NCI-H1105 treated with DMSO at 0.1 percent for 48 hours (cell line): Measurements from ENCODE around the gene SCN2A.

Experiments
- DNase-seq: peaks from one replicate; lab custom pipeline; 2025; lab: John Stamatoyannopoulos, UW

SCN2A gene

DNA sequence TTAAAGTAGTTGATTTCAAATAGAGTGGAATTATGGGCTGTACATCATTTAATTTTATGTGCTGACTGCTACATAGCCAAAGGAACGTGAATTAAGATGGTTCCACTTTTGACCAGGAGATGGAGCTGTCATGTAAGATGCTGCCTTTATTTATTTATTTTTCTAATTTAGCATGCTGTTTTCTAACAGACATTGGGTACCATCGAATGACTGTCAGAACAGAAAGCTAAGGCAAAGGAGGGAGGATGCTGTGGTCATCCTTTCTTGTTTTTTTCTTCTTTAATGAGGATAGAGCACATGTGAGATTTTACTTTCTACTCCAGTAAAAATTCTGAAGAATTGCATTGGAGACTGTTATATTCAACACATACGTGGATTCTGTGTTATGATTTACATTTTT is at the start of gene SCN2A:
TSS of gene SCN2A (plus strand) at position 185 of the 400 bp plus-strand sequence. CDS start 56,410 bp downstream, outside the sequence.
- peak; percentile 86 for DNase-seq

DNA sequence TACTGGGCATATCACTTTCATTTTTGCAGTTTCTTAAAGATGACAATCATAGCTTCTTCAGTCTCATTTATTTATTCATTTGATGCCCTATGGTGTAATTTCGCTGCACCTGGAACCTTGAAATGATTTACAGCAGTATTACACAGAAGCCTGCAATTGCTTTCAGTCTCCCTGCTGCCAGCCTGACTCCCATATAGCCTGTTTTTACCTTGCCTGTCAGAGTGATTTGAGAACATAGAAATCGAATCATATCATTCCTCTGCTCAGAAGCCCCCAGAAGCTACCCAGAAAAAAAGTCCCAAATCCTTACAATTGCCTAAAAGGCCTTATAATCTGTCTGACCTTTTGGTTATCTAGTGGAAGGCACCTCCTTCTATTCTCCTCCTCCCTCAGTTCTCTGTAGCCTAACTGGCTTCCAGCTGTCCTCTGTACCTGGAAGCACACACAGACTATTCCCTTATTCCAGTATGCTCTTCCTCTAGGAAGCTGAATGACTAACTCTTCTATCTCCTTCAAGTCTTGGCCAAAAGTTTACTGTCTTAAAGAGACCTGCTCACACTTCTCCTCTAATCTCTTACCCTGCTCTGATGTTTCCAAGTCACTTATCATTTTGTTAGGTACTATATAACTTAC is 48.0 kb upstream of the SCN2A start:
- DNase-seq = peak; percentile 44

DNA sequence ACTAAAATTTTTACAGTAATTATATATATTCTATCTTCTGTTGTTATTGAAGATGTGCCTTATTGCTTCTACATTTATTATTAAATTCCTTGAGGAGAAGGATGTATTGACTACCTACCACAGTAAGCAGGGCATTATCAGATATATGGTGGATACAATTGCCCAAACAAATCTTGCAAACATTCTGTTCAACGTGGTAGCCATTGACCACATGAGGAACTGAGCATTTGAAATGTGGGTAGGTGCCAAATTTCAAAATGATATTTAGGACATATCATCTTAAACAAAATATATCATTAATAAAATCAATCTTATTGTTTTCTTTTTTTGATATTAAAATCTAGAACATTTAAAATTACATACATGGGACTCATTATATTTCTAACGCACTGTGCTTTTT is 46.5 kb upstream of the SCN2A start:
- no peak for DNase-seq

DNA sequence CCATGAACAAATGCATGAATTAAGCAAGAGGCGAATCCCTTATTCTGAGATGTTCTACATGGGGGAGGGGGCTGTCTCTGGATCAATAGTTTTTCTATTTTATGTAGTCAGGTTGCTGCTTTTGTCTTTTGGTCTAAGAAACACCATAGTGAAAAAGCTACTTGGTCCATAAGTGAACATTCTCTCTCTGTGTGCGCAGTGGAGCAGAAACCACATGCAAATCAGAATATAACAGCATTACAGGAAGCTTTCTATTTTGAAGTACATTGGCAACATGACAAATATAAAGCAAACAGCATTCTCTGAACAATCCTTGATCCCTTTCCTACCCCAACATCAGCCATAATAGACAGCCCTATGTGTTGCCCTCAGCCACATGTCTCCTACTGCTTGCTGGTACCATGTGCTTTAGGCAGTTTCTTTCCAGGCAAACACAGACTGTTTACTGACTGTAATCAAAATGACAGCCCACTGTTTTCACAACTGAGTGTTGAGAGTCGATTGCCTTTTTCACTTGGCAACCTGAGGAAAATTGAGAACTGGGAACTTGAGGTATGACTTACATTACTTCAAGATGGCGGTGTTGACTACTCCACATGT is 45.9 kb upstream of the SCN2A start:
- DNase-seq = peak; percentile 66

DNA sequence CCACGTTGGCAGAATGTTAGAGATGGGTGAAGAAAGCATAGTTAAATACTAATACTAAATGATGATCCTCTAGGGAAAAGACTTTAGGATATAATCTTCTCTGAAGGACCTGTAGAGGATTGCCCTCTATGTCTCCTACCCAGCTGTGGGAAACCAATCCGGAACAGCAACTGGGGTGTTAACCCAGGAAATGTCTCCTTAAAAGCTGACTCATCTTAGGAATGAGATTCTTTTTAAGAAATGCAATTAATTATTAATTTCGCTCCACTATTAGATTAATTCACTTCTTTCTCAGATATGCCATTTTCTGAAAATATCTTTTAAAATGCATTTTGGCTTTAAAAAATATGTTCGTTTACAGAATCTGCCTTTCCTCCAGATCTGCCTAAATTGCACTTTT is 42.8 kb upstream of the SCN2A start:
- DNase-seq = no peak

DNA sequence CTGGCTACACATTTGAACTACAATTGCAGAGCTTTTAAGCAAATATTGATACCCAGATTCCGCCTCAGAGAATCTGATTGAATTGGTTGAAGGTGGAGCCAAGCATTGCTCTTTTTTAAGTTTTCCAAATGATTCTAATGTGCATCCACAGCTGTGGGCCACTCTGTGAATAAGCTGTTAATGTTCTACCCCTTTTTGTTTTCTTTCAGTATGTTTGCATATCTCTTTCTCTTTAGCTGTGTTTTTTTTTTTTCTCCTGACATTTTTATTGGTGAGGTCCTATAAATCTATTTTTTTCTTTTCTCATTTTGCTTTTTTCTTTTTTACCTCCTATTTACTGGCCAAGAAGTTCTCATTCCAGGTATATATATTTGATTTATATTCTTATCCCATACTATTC is 41.9 kb upstream of the SCN2A start:
- DNase-seq = no peak

DNA sequence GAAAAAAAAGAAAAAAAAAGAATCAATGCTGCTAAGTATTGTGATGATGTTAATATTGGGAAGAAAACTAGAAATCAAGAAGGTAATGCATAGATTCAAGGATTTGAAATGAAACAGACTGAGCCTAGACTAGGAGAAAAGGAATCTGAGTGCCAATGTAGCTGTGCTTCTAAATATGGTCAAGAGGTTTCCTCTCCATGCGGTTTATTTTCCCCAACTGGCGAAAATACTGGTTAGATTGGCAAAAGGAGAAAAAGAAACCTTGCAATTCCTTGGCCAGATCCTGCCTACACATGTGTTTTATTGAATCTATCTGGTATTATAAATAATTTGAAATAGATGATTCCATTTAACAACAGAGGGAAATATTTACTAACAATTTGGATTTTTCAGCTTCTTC is 41.0 kb upstream of the SCN2A start:
- no peak for DNase-seq

DNA sequence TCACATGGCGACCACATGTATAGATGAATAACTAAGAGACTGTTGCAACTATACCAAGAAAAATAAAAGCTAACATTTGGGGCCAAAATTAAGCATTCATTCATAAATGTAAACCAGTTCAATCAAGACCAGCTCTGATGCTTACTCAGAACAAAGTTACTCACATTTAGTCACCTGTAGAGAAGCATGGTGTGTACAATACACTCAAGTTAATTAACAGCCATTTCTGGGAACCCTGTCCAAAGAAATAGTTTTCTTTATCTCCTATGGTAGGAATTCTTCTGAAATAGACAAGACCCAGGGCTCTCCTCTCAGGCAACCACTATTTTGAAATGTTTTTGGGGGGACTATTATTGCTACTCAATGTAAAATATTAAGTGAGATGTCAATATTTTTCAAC is 37.0 kb upstream of the SCN2A start:
- peak; percentile 30 for DNase-seq

DNA sequence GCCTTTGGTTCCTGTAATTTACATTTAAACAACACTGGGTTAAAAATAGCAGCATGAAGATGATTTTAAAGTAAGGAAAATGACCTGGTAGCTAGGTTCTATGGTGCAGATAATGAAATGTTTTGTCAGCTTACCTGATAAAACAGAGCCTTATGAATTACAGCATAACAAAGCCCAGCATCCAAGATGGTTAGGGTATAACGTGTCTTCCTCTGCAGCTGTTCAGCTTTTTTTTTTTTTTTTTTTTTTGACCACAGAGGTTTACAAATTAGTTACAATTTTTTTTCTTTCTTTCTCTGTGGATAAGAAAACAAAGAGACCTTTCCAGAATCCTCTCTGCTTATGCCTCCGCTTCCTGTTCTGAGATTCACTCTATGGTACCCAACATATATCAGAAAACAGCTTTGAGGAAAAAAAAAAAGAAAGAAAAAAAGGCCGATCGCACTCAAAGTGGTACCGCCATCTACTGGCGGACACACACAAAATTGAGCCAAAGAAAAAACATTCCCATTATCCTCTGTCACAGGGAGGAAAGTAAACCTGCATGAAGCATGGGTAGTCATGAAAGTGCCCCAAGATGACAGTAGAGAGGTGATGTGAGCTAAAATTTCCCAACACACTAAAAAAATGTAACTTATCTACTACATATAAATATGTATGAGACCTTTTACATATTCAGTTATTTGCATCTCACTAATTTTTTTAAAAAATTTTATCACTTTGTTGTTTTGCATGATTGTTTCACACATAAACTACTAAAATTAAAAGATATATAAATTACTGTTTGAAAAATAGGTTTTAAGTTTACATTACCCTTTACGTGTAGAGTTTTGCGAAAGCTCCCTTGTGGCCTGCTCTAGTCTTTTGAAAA is 35.3 kb upstream of the SCN2A start, which contains the start of gene SCN3A:
TSS of gene SCN3A (minus strand) at position 362 of the 871 bp plus-strand sequence. CDS start 27,656 bp downstream, outside the sequence.
- DNase-seq = peak; percentile 85

DNA sequence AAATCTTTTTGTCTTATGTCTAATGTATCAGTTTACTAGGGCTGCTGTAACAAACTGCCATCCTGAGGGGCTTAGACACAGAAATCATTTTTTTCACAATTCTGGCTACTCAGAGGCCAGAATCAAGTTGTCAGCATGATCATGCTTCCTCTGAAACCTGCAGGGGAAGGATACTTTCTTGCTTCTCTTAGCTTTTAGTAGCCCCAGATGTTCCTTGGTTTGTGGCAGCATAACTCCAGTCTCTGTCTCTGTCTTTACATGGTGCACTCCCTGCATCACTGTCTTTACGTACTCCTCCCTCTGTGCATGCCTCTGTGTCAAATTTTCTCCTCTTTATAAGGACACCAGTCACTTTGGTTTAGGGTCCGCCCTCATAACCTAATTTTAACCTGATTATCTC is 33.3 kb upstream of the SCN2A start:
- no peak for DNase-seq

DNA sequence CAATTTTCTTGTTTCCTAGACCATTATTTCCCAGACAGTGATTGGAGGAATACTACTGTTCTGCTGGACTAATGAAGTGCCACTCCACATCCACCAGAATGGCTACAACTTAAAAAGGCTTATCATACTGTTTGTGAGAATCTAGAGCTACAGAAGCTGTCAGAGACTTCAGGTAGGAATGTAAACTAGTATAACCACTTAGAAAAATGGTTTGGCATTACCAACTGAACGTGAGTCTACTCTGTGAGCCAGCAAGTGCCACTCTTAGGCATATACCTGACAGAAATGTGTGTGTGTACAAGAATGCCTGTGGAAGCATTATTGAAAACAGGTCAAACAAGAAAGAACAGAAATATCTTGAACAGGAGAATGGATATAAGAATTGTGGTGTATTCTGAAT is 31.1 kb upstream of the SCN2A start:
- no peak for DNase-seq

DNA sequence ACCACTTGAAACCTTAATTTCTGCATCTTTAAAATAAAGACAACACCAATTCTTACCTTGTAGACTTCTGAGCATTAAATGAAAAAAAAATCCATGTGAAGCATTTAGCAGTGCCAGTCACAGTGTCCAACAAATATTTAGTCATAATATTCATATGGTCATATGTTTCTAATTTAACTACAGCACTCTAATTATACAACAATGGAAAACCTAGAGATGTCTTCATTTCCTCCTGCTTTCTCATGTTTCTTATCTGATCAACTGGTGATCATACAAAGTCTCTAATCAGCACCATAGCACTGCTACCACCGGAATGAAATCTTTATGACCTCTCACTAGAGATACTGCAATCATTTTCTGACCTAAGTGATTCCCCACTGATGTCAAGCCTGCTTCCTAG is 25.1 kb upstream of the SCN2A start:
- peak; percentile 20 for DNase-seq

DNA sequence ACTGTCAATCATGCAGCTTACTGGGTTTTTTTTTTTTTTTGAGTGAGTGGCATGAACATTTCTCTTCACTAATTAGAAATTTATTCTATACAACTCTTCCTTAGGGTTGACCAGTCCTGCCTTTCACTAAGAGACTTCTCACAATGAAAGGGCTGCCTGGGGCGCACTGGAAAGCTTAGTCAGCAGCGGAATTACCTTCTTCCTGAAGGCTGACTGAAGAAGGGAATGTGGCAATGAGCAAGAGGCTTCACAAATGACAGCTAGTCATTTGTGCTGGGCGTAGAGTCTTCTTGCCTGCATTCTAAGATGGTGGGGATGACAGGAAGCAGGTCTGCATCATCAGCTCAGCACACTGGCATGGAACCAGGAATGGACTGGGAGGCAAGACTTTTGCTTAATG is 19.7 kb upstream of the SCN2A start:
- DNase-seq = no peak

DNA sequence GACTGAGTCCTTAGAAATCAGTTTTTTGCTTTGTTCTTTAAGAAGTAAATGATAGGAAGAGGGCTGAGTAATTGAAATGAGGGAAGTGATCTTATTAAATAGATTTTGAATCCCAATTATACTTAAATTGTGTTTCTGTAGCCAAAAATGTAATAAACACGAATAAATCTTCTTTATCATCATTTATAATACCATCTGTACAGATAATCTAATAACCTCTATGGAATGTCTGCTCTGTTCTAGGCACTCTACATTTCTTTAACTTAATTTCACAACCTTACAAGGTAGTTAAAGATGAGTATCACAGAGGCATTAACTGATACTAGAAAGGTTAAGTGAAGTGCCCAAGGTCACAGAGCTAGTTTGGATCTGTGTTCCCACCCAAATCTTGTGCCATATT is 14.3 kb upstream of the SCN2A start:
- no peak for DNase-seq

DNA sequence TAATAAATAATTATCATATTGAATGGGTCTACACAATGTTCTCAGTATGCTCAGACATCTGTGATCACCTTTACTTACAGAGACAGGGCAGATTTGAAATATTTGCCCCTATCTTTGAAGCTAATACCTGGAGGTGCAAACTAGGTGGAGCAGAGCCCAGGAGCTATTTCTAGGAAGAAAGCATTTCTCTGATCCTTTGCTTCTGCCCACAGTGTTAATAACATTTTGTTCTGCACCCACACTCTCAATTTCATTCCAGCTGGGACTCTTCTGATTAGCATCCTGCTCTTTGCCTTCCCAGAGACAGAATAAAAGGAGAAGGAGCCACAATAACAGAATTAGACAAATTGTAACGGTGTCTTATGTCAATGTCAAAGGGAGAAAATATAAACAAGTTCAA is 11.6 kb upstream of the SCN2A start:
- no peak for DNase-seq

DNA sequence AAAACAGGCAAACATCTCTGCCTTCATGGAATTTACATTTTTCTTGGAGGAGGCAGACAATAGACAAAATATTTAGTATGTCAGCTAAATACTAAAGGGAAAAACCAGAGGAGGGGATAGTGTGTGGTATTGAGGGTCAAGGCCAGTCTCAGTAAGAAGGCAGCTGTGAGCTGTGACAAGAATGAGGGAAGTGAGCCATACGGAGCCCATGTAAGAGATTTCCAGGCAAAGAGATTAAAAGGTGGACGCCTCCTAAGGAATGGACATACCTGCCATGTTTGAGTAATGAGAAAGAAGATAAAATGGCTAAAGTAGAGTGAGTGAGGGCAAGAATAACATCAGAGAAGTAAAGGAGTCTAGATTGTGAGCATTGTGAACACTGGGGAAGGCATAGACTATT is 2.2 kb upstream of the SCN2A start:
- no peak for DNase-seq

DNA sequence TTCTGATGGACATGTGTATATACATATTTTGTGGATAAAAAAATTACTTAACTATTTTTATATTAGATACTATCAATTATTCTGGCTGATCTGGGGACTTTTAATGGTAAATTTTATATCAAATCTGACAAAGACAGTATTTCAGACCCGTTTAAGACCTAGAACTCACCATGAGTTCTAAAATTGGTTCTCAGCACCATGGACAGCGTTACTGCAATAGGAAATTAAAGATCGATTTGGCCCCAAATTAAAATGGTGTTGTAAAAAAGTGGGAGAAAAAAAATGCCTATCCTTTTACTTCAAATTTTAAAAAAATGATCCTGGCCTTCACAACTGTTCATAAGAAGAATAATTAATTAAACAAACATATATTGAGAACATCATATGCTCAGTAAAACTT is 919 bp upstream of the SCN2A start:
- DNase-seq = no peak

DNA sequence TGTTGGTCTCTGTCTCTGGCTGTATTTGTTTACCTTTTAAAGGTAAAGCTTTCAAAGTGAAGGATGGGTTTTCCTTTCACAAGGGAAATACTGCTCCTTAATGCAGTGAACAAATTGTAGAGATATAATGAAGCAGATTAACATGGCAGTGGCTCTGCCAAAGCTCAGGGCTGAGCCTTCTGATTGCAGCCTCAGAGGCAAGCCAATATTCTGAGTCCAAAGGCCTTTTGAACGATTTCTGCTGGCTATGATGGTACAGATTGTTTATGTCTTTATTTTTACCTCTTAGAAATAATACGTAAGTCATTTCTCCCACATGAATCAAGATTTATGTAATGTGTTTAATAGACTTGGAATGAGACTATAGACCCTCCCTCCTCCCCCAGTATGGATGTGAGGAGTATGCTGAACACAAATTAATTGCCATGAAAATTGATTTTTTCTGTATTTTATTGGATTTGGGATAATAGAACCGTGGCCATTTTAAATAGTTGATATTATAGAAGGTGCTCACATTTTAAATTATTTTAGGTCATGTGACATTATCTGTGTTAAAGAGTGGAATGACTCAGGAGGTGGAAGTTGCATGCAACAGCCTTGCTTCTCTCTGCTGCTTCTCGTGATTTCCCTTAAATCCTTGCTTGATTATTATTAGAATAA is 772 bp downstream of the SCN2A start:
- DNase-seq = peak; percentile 48

DNA sequence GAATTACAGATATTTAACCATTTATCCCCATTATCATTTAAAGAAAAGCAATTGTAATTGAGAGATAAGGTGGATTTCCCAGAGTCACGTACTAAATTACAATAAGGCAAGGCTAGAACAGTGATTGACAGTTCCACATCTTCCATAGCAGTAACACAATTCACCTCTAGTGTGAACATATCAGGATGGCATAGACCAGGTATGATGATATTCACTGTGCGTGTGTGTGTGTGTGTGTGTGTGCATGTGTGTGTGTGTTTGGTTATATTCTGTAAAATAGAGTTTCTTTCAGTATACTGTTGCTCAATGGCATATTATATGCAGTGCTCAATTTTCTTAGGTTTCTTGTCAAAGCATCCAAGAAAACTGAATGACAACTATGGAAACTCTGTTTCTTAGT is 1.7 kb downstream of the SCN2A start:
- DNase-seq = no peak

DNA sequence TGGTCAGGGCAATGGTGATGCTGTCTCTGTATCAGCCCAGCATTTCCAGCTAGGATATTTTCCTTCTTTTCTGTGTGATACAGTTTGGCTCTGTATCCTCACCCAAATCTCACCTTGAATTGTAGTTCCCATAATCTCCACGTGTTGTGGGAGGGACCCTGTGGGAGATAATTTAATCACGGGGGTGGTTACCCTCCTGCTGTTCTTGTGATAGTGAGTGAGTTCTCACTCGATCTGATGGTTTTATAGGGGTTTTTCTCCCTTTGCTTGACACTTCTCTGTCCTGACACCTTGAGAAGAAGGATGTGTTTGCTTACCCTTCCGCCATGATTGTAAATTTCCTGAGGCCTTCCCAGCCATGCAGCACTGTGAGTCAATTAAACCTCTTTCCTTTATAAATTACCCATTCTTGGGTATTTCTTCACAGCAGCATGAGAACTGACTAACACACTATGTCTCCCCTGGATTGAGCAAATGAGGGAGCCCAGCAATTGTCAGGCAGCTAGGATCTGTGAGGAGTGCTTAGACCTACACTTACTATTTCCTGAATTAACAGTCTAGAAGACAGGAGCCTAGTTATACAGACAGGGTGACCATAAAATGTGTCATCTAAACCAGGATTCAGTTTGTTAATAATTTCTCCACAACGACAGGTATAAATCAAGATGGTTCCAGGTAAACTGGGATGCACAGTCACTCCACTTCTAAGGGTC is 6.0 kb downstream of the SCN2A start:
- no peak for DNase-seq

DNA sequence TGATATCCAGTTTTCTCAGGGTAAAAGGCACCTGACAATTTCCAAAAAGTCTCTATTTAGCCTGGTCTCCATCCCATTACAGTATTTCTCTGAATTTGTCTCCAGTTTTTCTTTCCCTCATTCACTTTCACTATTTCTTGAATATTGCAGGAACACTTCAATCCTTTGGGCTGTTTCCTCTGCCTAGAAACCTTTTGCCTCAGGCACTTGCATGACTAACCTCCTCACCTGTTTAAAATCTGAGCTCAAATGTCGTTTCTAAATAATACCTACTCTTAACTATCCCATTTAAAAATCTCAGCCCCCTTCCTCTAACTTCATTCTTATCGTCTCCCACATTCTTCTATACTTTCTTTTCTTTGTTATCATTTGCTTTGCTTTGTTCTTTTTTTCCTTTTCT is 9.0 kb downstream of the SCN2A start:
- no peak for DNase-seq

DNA sequence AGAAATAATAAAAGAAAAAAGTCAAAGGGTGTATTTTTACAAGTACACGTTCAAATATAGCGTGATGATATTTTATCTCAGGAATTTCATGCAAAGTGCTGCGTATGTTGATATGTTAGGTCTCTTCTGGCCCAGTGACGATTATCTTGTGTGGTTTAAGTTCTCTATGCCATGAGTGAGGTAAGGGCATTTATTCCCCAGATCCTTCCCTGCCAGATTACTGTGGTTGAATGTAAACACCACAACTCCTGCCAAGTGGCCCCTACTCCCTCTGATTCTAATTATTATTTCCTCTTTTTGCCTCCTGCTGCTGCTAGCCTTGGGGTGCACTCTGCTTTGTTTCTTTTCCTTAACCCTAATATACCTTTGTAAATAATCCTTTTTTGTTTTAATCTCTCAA is 12.2 kb downstream of the SCN2A start:
- peak; percentile 64 for DNase-seq
